ENCODE data around the gene QPRT. TPM values are rescaled to one million over a fixed set of nuclear protein-coding genes. Genes with fewer than 3 reads are reported as not detected.

Gene QPRT
- total and polyA plus RNA-seq, 2 donors (not counting 3 experiments of a cell fraction or from before 2014, with no cell fraction given), result 0.40 to 0.44 TPM

DNA sequence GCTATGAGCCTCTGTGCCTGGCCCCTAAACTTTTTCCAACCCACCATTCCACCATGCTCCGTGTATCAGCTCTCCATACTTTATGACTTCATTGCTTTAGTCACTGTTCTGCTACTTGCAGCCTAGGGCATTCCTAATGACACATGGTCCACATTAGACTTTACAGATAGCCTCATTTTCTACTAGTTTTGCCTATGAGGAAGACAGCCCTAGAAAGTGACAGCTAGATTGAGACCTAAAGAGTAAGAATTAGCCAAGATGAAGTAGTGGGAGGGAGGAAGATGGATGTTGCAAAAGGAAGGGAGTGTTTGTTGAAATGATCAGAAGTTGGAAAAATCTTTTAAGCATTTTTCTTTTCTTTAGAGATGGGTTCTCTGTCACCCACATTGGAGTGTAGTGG lies 55.8 kb downstream of the QPRT start:
- TF ChIP-seq POLR2A (IDR thresholded peaks at IDR 0.05; ENCODE audit: low read depth, low read length) (no peak), FOS (IDR thresholded peaks at IDR 0.05; ENCODE audit: borderline replicate concordance, insufficient read depth, low read length) (no peak), EZH2 (IDR thresholded peaks at IDR 0.05; ENCODE audit: borderline replicate concordance, low read depth, low read length, severe bottlenecking) (no peak), GATA2 (IDR thresholded peaks at IDR 0.05; ENCODE audit: insufficient read depth, insufficient read length, low read depth, low read length) (no peak)

GRCh38 chr16:29736112-29736511 lies 57.1 kb downstream of the QPRT start:
- intact Hi-C loops (cut with micrococcal nuclease) (no loop called here), dilution Hi-C loops (cut with MboI; ENCODE audit: extremely low pct_ligation_motif_present, low sequenced_read_pairs) (no loop called here)
- TF ChIP-seq FOS (IDR thresholded peaks at IDR 0.05; ENCODE audit: borderline replicate concordance, insufficient read depth, low read length), result no peak
- TF ChIP-seq MYC (IDR thresholded peaks at IDR 0.05; ENCODE audit: low read depth, low read length), result no peak
- no peak for TF ChIP-seq POLR2A (IDR thresholded peaks at IDR 0.05; ENCODE audit: low read depth, low read length)
- no peak for TF ChIP-seq JUN (IDR thresholded peaks at IDR 0.05; ENCODE audit: borderline replicate concordance, insufficient read depth, insufficient read length, low read depth)
- TF ChIP-seq, protein P1, sequence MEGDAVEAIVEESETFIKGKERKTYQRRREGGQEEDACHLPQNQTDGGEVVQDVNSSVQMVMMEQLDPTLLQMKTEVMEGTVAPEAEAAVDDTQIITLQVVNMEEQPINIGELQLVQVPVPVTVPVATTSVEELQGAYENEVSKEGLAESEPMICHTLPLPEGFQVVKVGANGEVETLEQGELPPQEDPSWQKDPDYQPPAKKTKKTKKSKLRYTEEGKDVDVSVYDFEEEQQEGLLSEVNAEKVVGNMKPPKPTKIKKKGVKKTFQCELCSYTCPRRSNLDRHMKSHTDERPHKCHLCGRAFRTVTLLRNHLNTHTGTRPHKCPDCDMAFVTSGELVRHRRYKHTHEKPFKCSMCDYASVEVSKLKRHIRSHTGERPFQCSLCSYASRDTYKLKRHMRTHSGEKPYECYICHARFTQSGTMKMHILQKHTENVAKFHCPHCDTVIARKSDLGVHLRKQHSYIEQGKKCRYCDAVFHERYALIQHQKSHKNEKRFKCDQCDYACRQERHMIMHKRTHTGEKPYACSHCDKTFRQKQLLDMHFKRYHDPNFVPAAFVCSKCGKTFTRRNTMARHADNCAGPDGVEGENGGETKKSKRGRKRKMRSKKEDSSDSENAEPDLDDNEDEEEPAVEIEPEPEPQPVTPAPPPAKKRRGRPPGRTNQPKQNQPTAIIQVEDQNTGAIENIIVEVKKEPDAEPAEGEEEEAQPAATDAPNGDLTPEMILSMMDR (IDR thresholded peaks at IDR 0.05; ENCODE audit: extremely low read depth in 1 of 2, insufficient read depth in 1 of 2, low read depth in 1 of 2, low read length in 2 of 2), result peak; percentile 5 to 27
- no peak for TF ChIP-seq POLR2AphosphoS5 (IDR thresholded peaks at IDR 0.05; ENCODE audit: insufficient read depth, low read depth, low read length)
- TF ChIP-seq EZH2 (IDR thresholded peaks at IDR 0.05; ENCODE audit: borderline replicate concordance, low read depth, low read length, severe bottlenecking), result no peak
- TF ChIP-seq GATA2 (IDR thresholded peaks at IDR 0.05; ENCODE audit: insufficient read depth, insufficient read length, low read depth, low read length), result no peak
- TF ChIP-seq, protein P2, sequence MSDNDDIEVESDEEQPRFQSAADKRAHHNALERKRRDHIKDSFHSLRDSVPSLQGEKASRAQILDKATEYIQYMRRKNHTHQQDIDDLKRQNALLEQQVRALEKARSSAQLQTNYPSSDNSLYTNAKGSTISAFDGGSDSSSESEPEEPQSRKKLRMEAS (IDR thresholded peaks at IDR 0.05; ENCODE audit: insufficient read depth, insufficient read length), result no peak
- no TSS peak for BruUV-seq (replicated peaks)
- no peak overlapping the region for H3K9ac ChIP-seq (replicated peaks; ENCODE audit: extremely low read depth, insufficient read depth, low read length)
- POLR2A ChIA-PET, result interaction anchor here (0.5 kb wide), 1 partner anchor 18 kb away, joined by 5 read pairs; no protein-coding TSS in a partner anchor
- H3K27ac ChIP-seq (ENCODE audit: insufficient read depth, low read depth, low read length), result no peak overlapping the region
- H3K79me2 ChIP-seq (ENCODE audit: control insufficient read depth, insufficient read depth, low read length), result no peaks in the 10 kb centered on the region
- no peak overlapping the region for H2AFZ ChIP-seq (ENCODE audit: low read depth, low read length)
- no peaks in the 10 kb centered on the region for H3K36me3 ChIP-seq (ENCODE audit: control insufficient read depth in 2 of 2, extremely low read depth in 1 of 2, insufficient read depth in 2 of 2, low read length in 2 of 2)
- no peak overlapping the region for H3K4me2 ChIP-seq (ENCODE audit: insufficient read depth, low read length)
- peaks cover 2 to 3% of the 10 kb centered on the region in 2 experiments for H3K27me3 ChIP-seq (ENCODE audit: control insufficient read depth in 2 of 2, insufficient read depth in 2 of 2, low read length in 2 of 2)
- FAIRE-seq, result no peak
- no peaks in the 10 kb centered on the region for H4K20me1 ChIP-seq (replicated peaks; ENCODE audit: control insufficient read depth, extremely low read depth, insufficient read depth, low read length)
- H3K4me1 ChIP-seq (ENCODE audit: control insufficient read depth, extremely low read depth, insufficient read depth, low read length), result no peaks in the 10 kb centered on the region
- H3K9me1 ChIP-seq (replicated peaks; ENCODE audit: control insufficient read depth, extremely low read depth, insufficient read depth, low read length), result no peaks in the 10 kb centered on the region
- no peaks in the 10 kb centered on the region for H3K9me3 ChIP-seq (replicated peaks; ENCODE audit: control insufficient read depth, insufficient read depth, low read length)
- no peak overlapping the region for H3K4me3 ChIP-seq (replicated peaks in 1 of 3; ENCODE audit: insufficient read depth in 1 of 3, low read depth in 1 of 3, low read length in 3 of 3)
- no peak for DNase-seq (ENCODE audit: low read depth, low spot score)
- CTCF ChIA-PET, result interaction anchor here (0.8 to 1.4 kb wide), 4 partner anchors 9 to 296 kb away, joined by 4 read pairs; no protein-coding TSS in a partner anchor

More for the DNA sequence above, 55.8 kb downstream of the QPRT start:
- Histone ChIP-seq H3K27me3 (ENCODE audit: control insufficient read depth in 2 of 2, insufficient read depth in 2 of 2, low read length in 2 of 2) (peaks cover 2% of the 10 kb centered on the region in 2 experiments), H2AFZ (ENCODE audit: low read depth, low read length) (no peak overlapping the region), H3K4me1 (ENCODE audit: control insufficient read depth, extremely low read depth, insufficient read depth, low read length) (no peaks in the 10 kb centered on the region), H3K4me2 (ENCODE audit: insufficient read depth, low read length) (no peak overlapping the region), H3K9me3 (replicated peaks; ENCODE audit: control insufficient read depth, insufficient read depth, low read length) (no peaks in the 10 kb centered on the region), H3K4me3 (replicated peaks in 1 of 3; ENCODE audit: insufficient read depth in 1 of 3, low read depth in 1 of 3, low read length in 3 of 3) (no peak overlapping the region), H3K27ac (ENCODE audit: insufficient read depth, low read depth, low read length) (no peak overlapping the region), H4K20me1 (replicated peaks; ENCODE audit: control insufficient read depth, extremely low read depth, insufficient read depth, low read length) (no peaks in the 10 kb centered on the region), H3K9me1 (replicated peaks; ENCODE audit: control insufficient read depth, extremely low read depth, insufficient read depth, low read length) (no peaks in the 10 kb centered on the region), H3K9ac (replicated peaks; ENCODE audit: extremely low read depth, insufficient read depth, low read length) (no peak overlapping the region), H3K79me2 (ENCODE audit: control insufficient read depth, insufficient read depth, low read length) (no peaks in the 10 kb centered on the region), H3K36me3 (ENCODE audit: control insufficient read depth in 2 of 2, extremely low read depth in 1 of 2, insufficient read depth in 2 of 2, low read length in 2 of 2) (no peaks in the 10 kb centered on the region)
- DNase-seq (ENCODE audit: low read depth, low spot score) (no peak), FAIRE-seq (no peak)
- dilution Hi-C loops (cut with MboI; ENCODE audit: extremely low pct_ligation_motif_present, low sequenced_read_pairs) (no loop called here), intact Hi-C loops (cut with micrococcal nuclease) (no loop called here)
- CTCF ChIA-PET, result no interaction called here
- POLR2A ChIA-PET, result no interaction called here
- no TSS peak for BruUV-seq (replicated peaks)

All from endothelial cell of umbilical vein (primary cell).